ENCODE measurements around the gene SEC24D. TPM values are rescaled to one million over a fixed set of nuclear protein-coding genes. Genes with fewer than 3 reads are reported as not detected.

The SEC24D gene
- total RNA-seq, 8 experiments from 2014 or later, result 6.2 to 60.3 (median 23.5) TPM

- no peak for ATAC-seq (replicated peaks in 6 of 8)
- Histone ChIP-seq H3K4me1 (replicated peaks in 1 of 2) (no peaks in the 10 kb centered on the region), H3K27ac (no peak overlapping the region), H3K4me3 (no peak overlapping the region)
- in situ Hi-C loops (cut with MboI; ENCODE audit: low pct_unique_long_range_greater_than_20kb in 2 of 9, low sequenced_read_pairs in 9 of 9, unreplicated experiment in 9 of 9), result loop anchor here in 3 of 9 experiments (10.0 to 25.0 kb wide), 3 partner anchors 127 to 214 kb away; partner anchors contain the start of gene SYNPO2 (in 1 of the 3)
- 92 to 100% (median 97%) methylated on average over 2 to 5 of the region's 5 CpGs; no CpG with 5 or more reads in 2 of the 10 experiments for WGBS, 10 experiments
Measured at GRCh38 chr4:118760493-118760892, 75.4 kb downstream of the SEC24D start.

- in situ Hi-C loops (cut with MboI; ENCODE audit: low pct_unique_long_range_greater_than_20kb in 2 of 9, low sequenced_read_pairs in 9 of 9, unreplicated experiment in 9 of 9), result loop anchor here in 3 of 9 experiments (10.0 to 25.0 kb wide), 3 partner anchors 127 to 215 kb away; partner anchors contain the start of gene SYNPO2 (in 1 of the 3)
- ATAC-seq (replicated peaks in 6 of 8), result no peak
- Histone ChIP-seq H3K4me1 (replicated peaks in 1 of 2) (no peaks in the 10 kb centered on the region), H3K27ac (no peak overlapping the region), H3K4me3 (no peak overlapping the region)
- 67 to 100% (median 85%) methylated on average over 2 to 3 of the region's 3 CpGs; no CpG with 5 or more reads in 2 of the 10 experiments for WGBS, 10 experiments
Measured at GRCh38 chr4:118760092-118760491, 75.8 kb downstream of the SEC24D start.

- H3K4me3 ChIP-seq, result no peak overlapping the region
- ATAC-seq (replicated peaks in 6 of 8), result no peak
- H3K27ac ChIP-seq, result no peak overlapping the region
- WGBS, 10 experiments, result 21 to 100% (median 93%) methylated on average over 2 of the region's 2 CpGs; no CpG with 5 or more reads in 2 of the 10 experiments
- in situ Hi-C loops (cut with MboI; ENCODE audit: low pct_unique_long_range_greater_than_20kb in 2 of 9, low sequenced_read_pairs in 9 of 9, unreplicated experiment in 9 of 9), result loop anchor here in 2 of 9 experiments (25.0 kb wide), 2 partner anchors 128 to 203 kb away; partner anchors contain the start of gene SYNPO2 (in 1 of the 2)
- H3K4me1 ChIP-seq (replicated peaks in 1 of 2), result no peaks in the 10 kb centered on the region
Measured at GRCh38 chr4:118759481-118759880, 76.4 kb downstream of the SEC24D start.

GRCh38 chr4:118758293-118758692 is 77.6 kb downstream of the SEC24D start:
- in situ Hi-C loops (cut with MboI; ENCODE audit: low pct_unique_long_range_greater_than_20kb in 2 of 9, low sequenced_read_pairs in 9 of 9, unreplicated experiment in 9 of 9), result loop anchor here in 2 of 9 experiments (25.0 kb wide), 2 partner anchors 129 to 204 kb away; partner anchors contain the start of gene SYNPO2 (in 1 of the 2)
- H3K27ac ChIP-seq, result no peak overlapping the region
- no peaks in the 10 kb centered on the region for H3K4me1 ChIP-seq (replicated peaks in 1 of 2)
- 35 to 100% (median 91%) methylated on average over 4 to 5 of the region's 5 CpGs for WGBS, 10 experiments
- no peak for ATAC-seq (replicated peaks in 6 of 8)
- no peak overlapping the region for H3K4me3 ChIP-seq

- 36 to 100% (median 60%) methylated on average over 1 to 2 of the region's 2 CpGs; no CpG with 5 or more reads in 1 of the 10 experiments for WGBS, 10 experiments
- ATAC-seq (replicated peaks in 6 of 8), result peak in 1 of 8 experiments; percentile 20
- in situ Hi-C loops (cut with MboI; ENCODE audit: low pct_unique_long_range_greater_than_20kb in 2 of 9, low sequenced_read_pairs in 9 of 9, unreplicated experiment in 9 of 9), result loop anchor here in 2 of 9 experiments (25.0 kb wide), 2 partner anchors 129 to 204 kb away; partner anchors contain the start of gene SYNPO2 (in 1 of the 2)
- Histone ChIP-seq H3K4me3 (no peak overlapping the region), H3K4me1 (replicated peaks in 1 of 2) (no peaks in the 10 kb centered on the region), H3K27ac (no peak overlapping the region)
Measured at GRCh38 chr4:118757761-118758251, 78.1 kb downstream of the SEC24D start.

- no peak overlapping the region for H3K4me3 ChIP-seq
- ATAC-seq (replicated peaks in 6 of 8), result no peak
- 85 to 100% (median 100%) methylated on average over 1 of the region's 1 CpG; no CpG with 5 or more reads in 4 of the 10 experiments for WGBS, 10 experiments
- H3K4me1 ChIP-seq (replicated peaks in 1 of 2), result no peaks in the 10 kb centered on the region
- in situ Hi-C loops (cut with MboI; ENCODE audit: low pct_unique_long_range_greater_than_20kb in 2 of 9, low sequenced_read_pairs in 9 of 9, unreplicated experiment in 9 of 9), result loop anchor here in 2 of 9 experiments (25.0 kb wide), 2 partner anchors 130 to 205 kb away; partner anchors contain the start of gene SYNPO2 (in 1 of the 2)
- no peak overlapping the region for H3K27ac ChIP-seq
Measured at GRCh38 chr4:118756958-118757357, 79.0 kb downstream of the SEC24D start.

GRCh38 chr4:118756429-118756828 is 79.5 kb downstream of the SEC24D start:
- Histone ChIP-seq H3K27ac (no peak overlapping the region), H3K4me3 (no peak overlapping the region), H3K4me1 (replicated peaks in 1 of 2) (no peaks in the 10 kb centered on the region)
- WGBS, 10 experiments, result 71 to 94% (median 92%) methylated on average over 2 to 3 of the region's 3 CpGs; no CpG with 5 or more reads in 4 of the 10 experiments
- in situ Hi-C loops (cut with MboI; ENCODE audit: low pct_unique_long_range_greater_than_20kb in 2 of 9, low sequenced_read_pairs in 9 of 9, unreplicated experiment in 9 of 9), result loop anchor here in 2 of 9 experiments (25.0 kb wide), 2 partner anchors 131 to 206 kb away; partner anchors contain the start of gene SYNPO2 (in 1 of the 2)
- no peak for ATAC-seq (replicated peaks in 6 of 8)

- 54 to 100% (median 80%) methylated on average over 1 to 2 of the region's 2 CpGs for WGBS, 10 experiments
- H3K4me3 ChIP-seq, result no peak overlapping the region
- in situ Hi-C loops (cut with MboI; ENCODE audit: low pct_unique_long_range_greater_than_20kb in 2 of 9, low sequenced_read_pairs in 9 of 9, unreplicated experiment in 9 of 9), result loop anchor here in 2 of 9 experiments (25.0 kb wide), 2 partner anchors 132 to 207 kb away; partner anchors contain the start of gene SYNPO2 (in 1 of the 2)
- no peaks in the 10 kb centered on the region for H3K4me1 ChIP-seq (replicated peaks in 1 of 2)
- H3K27ac ChIP-seq, result no peak overlapping the region
- ATAC-seq (replicated peaks in 6 of 8), result no peak
Measured at GRCh38 chr4:118755438-118756226, 80.3 kb downstream of the SEC24D start.

- Histone ChIP-seq H3K4me3 (no peak overlapping the region), H3K4me1 (replicated peaks in 1 of 2) (no peaks in the 10 kb centered on the region), H3K27ac (no peak overlapping the region)
- in situ Hi-C loops (cut with MboI; ENCODE audit: low pct_unique_long_range_greater_than_20kb in 2 of 9, low sequenced_read_pairs in 9 of 9, unreplicated experiment in 9 of 9), result loop anchor here in 2 of 9 experiments (25.0 kb wide), 2 partner anchors 132 to 207 kb away; partner anchors contain the start of gene SYNPO2 (in 1 of the 2)
- 38 to 100% (median 91%) methylated on average over 1 to 2 of the region's 2 CpGs for WGBS, 10 experiments
- ATAC-seq (replicated peaks in 6 of 8), result no peak
Measured at GRCh38 chr4:118754890-118755289, 81.0 kb downstream of the SEC24D start.

- H3K4me3 ChIP-seq, result no peak overlapping the region
- no peak for ATAC-seq (replicated peaks in 6 of 8)
- H3K4me1 ChIP-seq (replicated peaks in 1 of 2), result no peaks in the 10 kb centered on the region
- in situ Hi-C loops (cut with MboI; ENCODE audit: low pct_unique_long_range_greater_than_20kb in 2 of 9, low sequenced_read_pairs in 9 of 9, unreplicated experiment in 9 of 9), result loop anchor here in 2 of 9 experiments (25.0 kb wide), 2 partner anchors 134 to 209 kb away; partner anchors contain the start of gene SYNPO2 (in 1 of the 2)
- 56 to 100% (median 100%) methylated on average over 1 of the region's 1 CpG; no CpG with 5 or more reads in 1 of the 10 experiments for WGBS, 10 experiments
- H3K27ac ChIP-seq, result no peak overlapping the region
Measured at GRCh38 chr4:118753685-118754084, 82.2 kb downstream of the SEC24D start.

- no peak overlapping the region for H3K4me3 ChIP-seq
- no peak for ATAC-seq (replicated peaks in 6 of 8)
- in situ Hi-C loops (cut with MboI; ENCODE audit: low pct_unique_long_range_greater_than_20kb in 2 of 9, low sequenced_read_pairs in 9 of 9, unreplicated experiment in 9 of 9), result loop anchor here in 2 of 9 experiments (25.0 kb wide), 2 partner anchors 134 to 209 kb away; partner anchors contain the start of gene SYNPO2 (in 1 of the 2)
- no peaks in the 10 kb centered on the region for H3K4me1 ChIP-seq (replicated peaks in 1 of 2)
- no peak overlapping the region for H3K27ac ChIP-seq
Measured at GRCh38 chr4:118753096-118753495, 82.8 kb downstream of the SEC24D start.

- no peak overlapping the region for H3K4me3 ChIP-seq
- H3K4me1 ChIP-seq (replicated peaks in 1 of 2), result no peaks in the 10 kb centered on the region
- 72 to 100% (median 94%) methylated on average over 1 to 2 of the region's 2 CpGs; no CpG with 5 or more reads in 2 of the 10 experiments for WGBS, 10 experiments
- ATAC-seq (replicated peaks in 6 of 8), result no peak
- in situ Hi-C loops (cut with MboI; ENCODE audit: low pct_unique_long_range_greater_than_20kb in 2 of 9, low sequenced_read_pairs in 9 of 9, unreplicated experiment in 9 of 9), result loop anchor here in 2 of 9 experiments (25.0 kb wide), 2 partner anchors 135 to 210 kb away; partner anchors contain the start of gene SYNPO2 (in 1 of the 2)
- H3K27ac ChIP-seq, result no peak overlapping the region
Measured at GRCh38 chr4:118752551-118752950, 83.4 kb downstream of the SEC24D start.

Data from motor neuron (in vitro differentiated cells).